WI38 (cell line): ENCODE results near the gene CYP11A1.

Experiments used
- H3K4me3 ChIP-seq: 2 replicates; pipeline ENCODE4 v1.5.1; 2011; ENCODE audit warnings: low read depth, mild to moderate bottlenecking, control low read depth, low read length
- CTCF ChIP-seq: IDR thresholded peaks from 2 replicates; pipeline ENCODE4 v1.5.1; 2012; ENCODE audit warnings: low read depth, mild to moderate bottlenecking, control low read depth, low read length

CYP11A1 gene

DNA sequence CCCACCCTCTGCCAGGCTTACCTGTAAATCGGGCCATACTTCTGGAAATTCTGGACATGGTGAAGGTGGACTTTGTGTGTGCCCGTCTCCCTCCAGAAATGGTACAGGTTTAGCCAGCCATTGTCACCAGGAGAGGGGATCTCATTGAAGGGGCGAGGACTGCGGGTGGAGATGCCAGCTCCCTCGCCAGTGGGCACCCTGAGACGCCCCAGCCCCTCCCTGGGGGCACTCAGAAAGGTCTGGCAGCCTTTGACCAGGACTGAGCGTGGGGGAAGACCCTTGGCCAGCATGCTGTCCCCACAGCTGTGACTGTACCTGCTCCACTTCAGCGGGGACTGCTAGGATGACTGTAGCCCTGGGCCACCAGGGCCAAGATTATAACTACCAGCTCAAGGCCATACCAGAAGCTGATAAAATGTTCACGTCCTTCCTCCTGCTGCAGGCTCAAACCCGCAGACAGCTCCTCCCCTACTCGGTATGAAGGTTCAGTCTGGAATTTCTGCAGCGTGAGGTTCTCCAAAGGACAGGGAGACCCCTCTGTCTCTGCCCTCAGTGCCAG, at the start of gene CYP11A1:
Gene CYP11A1, minus strand, starts transcription at position 351 of the 559 bp plus-strand sequence. Its CDS starts 61 bp downstream, at position 290.
- TF ChIP-seq CTCF: no peak
- H3K4me3 ChIP-seq: no peak within 1 kb of the TSS

GRCh38 chr15:74417225-74417624, 49.8 kb upstream of the CYP11A1 start:
- no peak for TF ChIP-seq CTCF
- H3K4me3 ChIP-seq: no peak overlapping the region

GRCh38 chr15:74415966-74416916, 48.8 kb upstream of the CYP11A1 start:
- no peak for TF ChIP-seq CTCF
- no peak overlapping the region for H3K4me3 ChIP-seq

GRCh38 chr15:74414603-74415338, 47.3 kb upstream of the CYP11A1 start:
- H3K4me3 ChIP-seq: no peak overlapping the region

GRCh38 chr15:74414081-74414580, 46.7 kb upstream of the CYP11A1 start:
- TF ChIP-seq CTCF: no peak
- no peak overlapping the region for H3K4me3 ChIP-seq

More at GRCh38 chr15:74414603-74415338, 47.3 kb upstream of the CYP11A1 start:
- no peak for TF ChIP-seq CTCF

DNA sequence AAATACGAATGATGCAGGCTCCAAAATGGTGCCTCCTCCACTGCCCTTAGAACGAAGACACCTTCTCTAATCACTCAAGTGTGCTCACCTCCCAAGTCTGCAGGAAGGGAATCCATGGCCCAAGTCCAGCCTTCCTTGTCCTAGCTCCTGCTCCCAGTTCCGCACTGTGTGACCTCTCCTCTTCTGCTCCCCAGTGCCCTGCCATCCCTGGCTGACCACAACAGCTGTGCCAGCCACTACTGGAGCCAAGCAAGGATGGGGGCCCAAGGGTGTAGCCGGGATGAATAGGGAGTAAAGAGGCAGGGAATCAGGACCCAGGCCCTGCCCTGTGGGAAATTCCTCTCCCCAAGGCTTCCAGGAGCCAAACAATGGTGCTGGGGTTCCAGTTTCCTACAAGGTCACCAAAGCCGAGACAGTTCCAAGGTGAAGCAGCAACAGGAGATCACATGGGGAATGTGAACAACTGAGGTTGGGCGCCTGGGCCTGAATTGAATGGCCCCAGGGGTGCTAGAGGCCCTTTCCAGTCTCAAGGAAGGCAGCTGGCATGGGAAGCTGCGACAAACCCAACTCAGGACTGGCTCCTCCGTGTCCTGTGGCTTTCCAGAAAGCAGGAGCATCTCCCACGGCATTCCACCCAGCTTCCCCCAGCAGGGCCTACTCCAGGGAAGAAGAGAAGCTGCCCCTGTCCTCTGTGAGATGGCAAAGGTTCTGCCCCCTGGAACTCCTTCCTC, 46.1 kb upstream of the CYP11A1 start:
- TF ChIP-seq CTCF: no peak

More for the DNA sequence above, 46.1 kb upstream of the CYP11A1 start:
- no peak overlapping the region for H3K4me3 ChIP-seq
